Skeletal muscle tissue (tissue), 4 donors: ENCODE data around the gene SPEN. TPM values are rescaled to one million over a fixed set of nuclear protein-coding genes. Genes with fewer than 3 reads are reported as not detected.

Experiments used
- H3K27ac ChIP-seq: one replicate; pipeline ENCODE4 v1.7.0; 2013; ENCODE audit warnings: mild to moderate bottlenecking, low read depth, low read length, inconsistent platforms
- H3K27me3 ChIP-seq, 3 donors: one replicate each; pipeline ENCODE4 v1.7.0; 2013; ENCODE audit warnings: low read length in 3 of 3; ENCODE audit not compliant: control insufficient read depth in 3 of 3, insufficient read depth in 3 of 3
- H3K36me3 ChIP-seq, 3 donors: one replicate each; pipeline ENCODE4 v1.7.0; 2013; ENCODE audit warnings: low read length in 3 of 3; ENCODE audit not compliant: control insufficient read depth in 3 of 3, insufficient read depth in 3 of 3
- H3K4me1 ChIP-seq, 3 donors: one replicate each; pipeline ENCODE4 v1.7.0; 2013; ENCODE audit warnings: low read length in 3 of 3, mild to moderate bottlenecking in 3 of 3; ENCODE audit not compliant: control insufficient read depth in 3 of 3, insufficient read depth in 3 of 3
- H3K4me3 ChIP-seq, 3 donors: one replicate each; pipeline ENCODE4 v1.7.0; 2013; ENCODE audit warnings: low read length in 3 of 3
- H3K9ac ChIP-seq, 3 donors: one replicate each; pipeline ENCODE4 v1.7.0; 2013; ENCODE audit warnings: low read length in 3 of 3, mild to moderate bottlenecking in 3 of 3, moderate library complexity in 2 of 3, low read depth in 1 of 3
- H3K9me3 ChIP-seq, 3 donors: one replicate each; pipeline ENCODE4 v1.7.0; 2013; ENCODE audit warnings: low read length in 3 of 3; ENCODE audit not compliant: control insufficient read depth in 3 of 3
- total RNA-seq: library from RNA; depleted of rRNA; stranded (reverse); fragments of >200 nt; gene quantifications from one replicate; pipeline ENCODE4 v1.2.3, GENCODE V29; 2014
- donor health status: Osteomylitis.

The SPEN gene
- total RNA-seq, 1 donor from 2014 or later, result 21.4 TPM

DNA sequence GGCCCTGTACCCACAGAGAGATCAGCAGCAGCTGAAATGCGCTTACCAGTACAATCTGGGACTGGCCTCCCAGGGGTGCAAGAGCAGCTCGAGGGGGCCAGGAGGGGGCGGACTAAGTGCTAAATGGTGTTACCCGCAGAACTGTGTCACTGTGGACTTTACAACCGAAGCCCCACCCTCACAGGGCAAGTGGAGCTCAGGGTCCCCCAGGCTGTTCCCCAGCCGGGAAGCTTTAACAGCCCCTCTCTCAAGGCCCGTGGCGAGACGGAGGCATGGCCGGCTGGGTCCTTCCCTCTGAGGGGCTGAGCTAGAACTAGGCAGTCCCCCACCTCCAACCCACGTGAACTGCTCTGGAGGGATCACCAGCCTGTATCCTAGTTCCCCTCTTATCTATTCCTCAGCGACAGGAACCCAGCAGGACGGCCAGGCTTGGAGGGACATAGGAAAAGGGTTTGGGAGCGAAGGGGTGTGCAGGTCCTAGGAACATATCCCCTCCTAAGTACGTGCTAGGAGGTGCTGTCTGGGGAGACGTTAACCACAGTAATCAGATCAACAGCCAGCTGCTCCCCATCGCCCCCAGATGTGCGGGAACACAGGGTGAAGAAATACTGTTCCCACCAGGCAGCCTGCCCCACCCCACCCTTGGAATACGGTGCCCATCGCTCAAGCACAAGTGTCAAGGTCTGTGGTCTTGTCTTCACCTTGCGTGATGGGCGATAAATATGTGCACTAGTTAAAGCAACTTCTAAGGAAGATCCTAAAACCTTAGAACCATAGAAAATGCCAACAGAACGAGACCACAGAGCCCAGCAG is 104.0 kb downstream of the SPEN start:
- Histone ChIP-seq H3K4me1 (peaks cover 60 to 76% (median 66%) of the 10 kb centered on the region in 3 donors), H3K27me3 (no peaks in the 10 kb centered on the region), H3K4me3 (no peak overlapping the region), H3K9ac (peak overlapping the region in 2 of 3 donors; percentile 25 to 29), H3K36me3 (peaks cover 11 to 16% (median 14%) of the 10 kb centered on the region in 3 donors), H3K9me3 (no peaks in the 10 kb centered on the region), H3K27ac (peak overlapping the region; percentile 92)

DNA sequence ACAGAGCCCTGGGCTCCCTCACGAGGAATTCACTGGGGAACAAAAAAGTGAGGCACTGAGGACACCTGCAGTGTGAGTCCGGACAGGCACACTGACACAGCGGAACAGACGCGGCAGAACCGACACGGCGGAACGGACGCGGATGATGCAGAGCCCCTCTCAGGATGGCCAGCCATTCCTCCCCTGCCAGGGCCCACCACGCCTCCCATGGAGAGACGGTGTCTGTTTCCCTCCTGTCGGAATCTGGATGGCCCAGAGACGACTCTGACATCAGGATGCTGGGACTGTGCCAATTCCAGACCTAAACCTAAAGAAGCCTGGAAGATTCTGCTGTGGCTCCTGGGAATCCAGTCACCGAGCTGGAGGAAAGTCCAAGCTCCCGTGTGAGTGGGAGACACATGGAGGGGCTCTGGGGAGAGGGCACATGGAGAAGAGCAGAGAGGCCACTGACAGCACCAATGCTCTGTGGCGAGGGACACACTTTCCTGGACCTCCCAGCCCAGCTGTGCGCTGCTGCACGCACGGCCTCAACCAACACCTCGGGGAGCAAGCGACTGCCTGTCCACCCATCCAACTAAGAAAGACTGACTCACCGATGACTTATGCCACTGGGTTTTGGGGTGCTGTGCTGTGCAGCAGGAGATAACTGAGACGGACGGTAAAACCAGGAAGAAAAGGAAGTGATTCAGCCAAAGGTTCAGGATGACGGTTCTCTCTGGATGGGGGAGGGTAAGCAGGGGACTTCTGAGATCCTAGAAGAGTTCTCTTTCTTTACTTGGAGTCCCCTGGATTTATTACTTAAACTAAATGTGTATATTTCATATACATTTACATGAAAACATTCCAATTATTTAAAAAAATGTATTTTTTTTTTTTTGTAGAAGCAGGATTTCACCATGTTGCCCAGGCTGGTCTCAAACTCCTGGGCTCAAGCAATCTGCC is 105.1 kb downstream of the SPEN start:
- Histone ChIP-seq H3K9ac (peak overlapping the region in 1 of 3 donors; percentile 51), H3K27ac (peak overlapping the region; percentile 92), H3K36me3 (peaks cover 4 to 5% (median 4%) of the 10 kb centered on the region in 3 donors), H3K4me1 (peaks cover 60 to 72% (median 66%) of the 10 kb centered on the region in 3 donors), H3K27me3 (no peaks in the 10 kb centered on the region), H3K4me3 (no peak overlapping the region), H3K9me3 (no peaks in the 10 kb centered on the region)

DNA sequence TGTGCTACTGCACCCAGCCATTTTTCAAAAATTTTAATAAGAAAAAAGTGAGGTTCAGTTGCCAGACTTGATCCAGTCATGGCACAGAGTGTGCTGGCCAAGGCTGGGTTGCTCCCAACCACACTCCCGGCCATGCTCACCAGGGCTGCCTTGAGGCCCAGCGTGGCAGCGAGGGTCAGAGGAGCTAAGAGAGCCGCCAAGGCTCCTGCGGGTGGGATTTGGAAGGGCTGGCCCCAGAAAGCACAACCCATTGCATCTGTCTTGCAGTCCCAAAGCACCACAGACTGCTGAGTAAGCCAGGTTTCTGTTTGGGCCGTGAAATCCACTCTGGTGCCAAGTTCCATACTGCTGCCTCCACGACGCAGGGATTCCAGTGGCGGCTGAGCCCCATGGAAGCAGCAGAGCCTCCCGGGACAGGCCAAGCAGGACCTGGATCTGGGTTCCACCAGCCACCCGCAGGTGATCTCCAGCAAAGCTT is 105.8 kb downstream of the SPEN start:
- peaks cover 0 to 2% (median 0%) of the 10 kb centered on the region in 3 donors for H3K36me3 ChIP-seq
- no peaks in the 10 kb centered on the region for H3K27me3 ChIP-seq
- H3K9me3 ChIP-seq, result no peaks in the 10 kb centered on the region
- H3K27ac ChIP-seq, result no peak overlapping the region
- H3K9ac ChIP-seq, result peak overlapping the region in 2 of 3 donors; percentile 13 to 19
- H3K4me1 ChIP-seq, result peaks cover 59 to 69% (median 62%) of the 10 kb centered on the region in 3 donors
- H3K4me3 ChIP-seq, result peak overlapping the region in 1 of 3 donors; percentile 3

- Histone ChIP-seq H3K4me3 (no peak overlapping the region), H3K4me1 (peaks cover 59 to 69% (median 62%) of the 10 kb centered on the region in 3 donors), H3K9me3 (no peaks in the 10 kb centered on the region), H3K27ac (no peak overlapping the region), H3K9ac (peak overlapping the region in 1 of 3 donors; percentile 61), H3K36me3 (peaks cover 0 to 2% (median 0%) of the 10 kb centered on the region in 3 donors), H3K27me3 (no peaks in the 10 kb centered on the region)
Measured at GRCh38 chr1:15953791-15954241, 106.3 kb downstream of the SPEN start.

- peak overlapping the region in 1 of 3 donors; percentile 61 for H3K9ac ChIP-seq
- no peaks in the 10 kb centered on the region for H3K27me3 ChIP-seq
- no peak overlapping the region for H3K27ac ChIP-seq
- H3K36me3 ChIP-seq, result peaks cover 0 to 2% (median 0%) of the 10 kb centered on the region in 3 donors
- H3K4me3 ChIP-seq, result no peak overlapping the region
- H3K4me1 ChIP-seq, result peaks cover 55 to 67% (median 58%) of the 10 kb centered on the region in 3 donors
- H3K9me3 ChIP-seq, result no peaks in the 10 kb centered on the region
Measured at GRCh38 chr1:15954316-15954715, 106.8 kb downstream of the SPEN start.

DNA sequence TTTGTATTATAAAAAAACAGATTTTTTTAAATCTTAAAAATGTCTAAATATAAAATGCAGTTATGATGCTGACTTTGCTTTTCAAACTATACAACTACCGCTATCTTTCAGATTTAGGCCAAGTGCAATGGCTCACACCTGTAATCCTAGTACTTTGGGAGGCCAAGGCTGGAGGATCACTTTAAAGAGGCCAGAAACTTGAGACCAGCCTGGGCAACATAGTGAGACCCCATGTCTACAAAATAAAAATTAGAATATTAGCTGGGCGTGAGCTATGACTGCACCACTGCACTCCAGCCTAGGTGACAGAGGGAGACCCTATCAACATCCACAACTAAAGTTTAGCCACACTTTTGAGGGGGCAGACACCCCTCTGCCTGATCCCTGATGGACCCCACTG is 108.0 kb downstream of the SPEN start:
- H3K27me3 ChIP-seq, result no peaks in the 10 kb centered on the region
- H3K36me3 ChIP-seq, result peaks cover 0 to 2% (median 0%) of the 10 kb centered on the region in 3 donors
- H3K27ac ChIP-seq, result no peak overlapping the region
- peak overlapping the region in 1 of 3 donors; percentile 5 for H3K9ac ChIP-seq
- no peaks in the 10 kb centered on the region for H3K9me3 ChIP-seq
- peaks cover 45 to 54% (median 46%) of the 10 kb centered on the region in 3 donors for H3K4me1 ChIP-seq
- no peak overlapping the region for H3K4me3 ChIP-seq

DNA sequence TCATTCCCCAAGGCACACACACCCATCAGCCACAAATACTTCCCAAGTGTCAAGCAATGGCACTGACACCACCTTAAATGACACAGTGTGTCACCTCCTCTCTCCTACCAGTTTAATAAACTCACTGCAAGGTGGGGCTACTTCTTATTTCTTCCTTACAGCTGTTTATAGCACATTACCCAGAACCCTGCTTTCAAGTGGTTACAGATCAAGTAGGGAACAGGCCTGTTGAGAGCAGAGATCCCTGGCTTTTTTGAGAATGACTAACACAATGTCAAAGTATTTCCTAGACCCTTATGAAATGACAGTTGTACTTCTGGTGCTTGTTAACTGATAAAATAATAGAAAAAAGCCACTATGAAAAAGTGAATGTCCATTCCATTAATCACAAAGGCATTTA is 108.6 kb downstream of the SPEN start:
- peak overlapping the region in 1 of 3 donors; percentile 5 for H3K9ac ChIP-seq
- H3K4me3 ChIP-seq, result no peak overlapping the region
- H3K9me3 ChIP-seq, result no peaks in the 10 kb centered on the region
- H3K27ac ChIP-seq, result no peak overlapping the region
- peaks cover 39 to 48% (median 41%) of the 10 kb centered on the region in 3 donors for H3K4me1 ChIP-seq
- H3K27me3 ChIP-seq, result no peaks in the 10 kb centered on the region
- H3K36me3 ChIP-seq, result peaks cover 0 to 2% (median 0%) of the 10 kb centered on the region in 3 donors

DNA sequence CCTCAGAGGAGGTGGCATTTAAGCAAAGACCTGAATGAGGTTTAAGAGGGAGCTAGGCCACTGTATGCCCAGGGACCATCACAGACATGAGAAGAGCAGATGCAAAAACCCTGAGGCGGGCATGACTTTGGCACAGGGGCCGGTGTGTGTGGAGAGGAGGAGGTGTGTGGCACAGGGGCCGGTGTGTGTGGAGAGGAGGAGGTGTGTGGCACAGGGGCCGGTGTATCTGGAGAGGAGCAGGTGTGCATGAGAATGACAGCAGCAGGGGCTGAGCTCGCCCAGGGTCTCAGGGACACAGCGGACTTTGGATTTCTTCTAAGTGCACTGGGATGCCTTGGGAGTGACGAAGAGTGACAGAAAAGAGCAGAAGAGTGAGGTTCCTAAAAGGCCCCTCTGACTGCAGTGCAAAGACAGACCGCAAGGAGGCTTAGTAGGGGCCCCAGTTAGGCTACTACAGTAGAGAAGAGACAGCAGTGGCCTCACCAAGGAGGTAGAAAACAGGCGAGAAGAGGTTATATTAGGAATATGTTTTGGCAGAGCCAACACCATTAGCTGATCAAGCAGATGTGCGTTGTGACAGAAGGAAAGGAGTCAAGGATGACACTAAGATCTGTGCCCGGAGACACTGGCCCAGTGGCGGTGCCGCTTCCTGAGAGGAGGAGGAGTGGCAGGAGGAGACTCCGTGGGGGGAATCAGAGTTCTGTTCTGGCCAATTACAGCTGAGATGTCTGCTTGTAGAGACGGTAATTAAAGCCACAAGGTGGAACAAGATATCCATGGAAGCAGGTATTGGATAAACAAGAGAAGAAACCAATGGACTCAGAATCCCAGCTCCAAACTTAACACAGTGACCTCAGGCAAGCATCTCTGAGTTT is 110.0 kb downstream of the SPEN start:
- H3K36me3 ChIP-seq, result peaks cover 0 to 2% (median 0%) of the 10 kb centered on the region in 3 donors
- H3K9me3 ChIP-seq, result no peaks in the 10 kb centered on the region
- no peak overlapping the region for H3K4me3 ChIP-seq
- H3K27me3 ChIP-seq, result no peaks in the 10 kb centered on the region
- peaks cover 27 to 35% (median 30%) of the 10 kb centered on the region in 3 donors for H3K4me1 ChIP-seq
- no peak overlapping the region for H3K27ac ChIP-seq
- peak overlapping the region in 1 of 3 donors; percentile 54 for H3K9ac ChIP-seq

- no peaks in the 10 kb centered on the region for H3K27me3 ChIP-seq
- H3K4me3 ChIP-seq, result no peak overlapping the region
- H3K9ac ChIP-seq, result peak overlapping the region in 1 of 3 donors; percentile 54
- H3K4me1 ChIP-seq, result peaks cover 23 to 31% (median 25%) of the 10 kb centered on the region in 3 donors
- H3K9me3 ChIP-seq, result no peaks in the 10 kb centered on the region
- no peak overlapping the region for H3K27ac ChIP-seq
- no peaks in the 10 kb centered on the region for H3K36me3 ChIP-seq
Measured at GRCh38 chr1:15958111-15958510, 110.6 kb downstream of the SPEN start.
